ENCODE measurements around the gene GLMP.

GRCh38 chr1:156260896-156261295, 34.6 kb downstream of the GLMP start:
- TF ChIP-seq CTCF (IDR thresholded peaks at IDR 0.05) (no peak), POLR2A (IDR thresholded peaks at IDR 0.05) (no peak)

Measured in thyroid gland (tissue), 4 donors.